B cell (primary cell): ENCODE results near the gene TUT1. TPM values are rescaled to one million over a fixed set of nuclear protein-coding genes. Genes with fewer than 3 reads are reported as not detected.

ENCODE experiments used
- ATAC-seq: fragments of 200-7000 bp; cut with Tn5 transposase; one replicate; pipeline ENCODE4 v1.10.0; 2021; ENCODE audit warnings: low read depth, mild to moderate bottlenecking, moderate number of reproducible peaks, moderate library complexity
- CTCF ChIA-PET: fragments of 350-600 bp; sonication (Branson Sonifier 250); formaldehyde crosslinking; loops from one replicate; lab custom pipeline; 2021; ENCODE audit warnings: antibody characterized with exemption, inconsistent platforms; lab: Charles Lee
- POLR2A ChIA-PET: fragments of 350-600 bp; sonication (Branson Sonifier 250); formaldehyde crosslinking; loops from one replicate; lab custom pipeline; 2021; ENCODE audit warnings: antibody characterized with exemption; lab: Charles Lee
- DNase-seq: peaks from one replicate; pipeline ENCODE4 v3.0.0; 2013
- H2AFZ ChIP-seq: 2 replicates; pipeline ENCODE4 v1.6.1; 2012; ENCODE audit warnings: mild to moderate bottlenecking, low read depth, low read length; ENCODE audit not compliant: insufficient read depth, poor library complexity, severe bottlenecking
- H3K27ac ChIP-seq, 2 donors: 1 replicate in 1 of 2; 2 replicates in 1 of 2; pipeline ENCODE4 v1.5.1; 2012 to 2013; ENCODE audit warnings: low read length in 2 of 2, mild to moderate bottlenecking in 2 of 2, moderate library complexity in 1 of 2
- H3K27me3 ChIP-seq, 4 experiments: fragments of 200-600 bp in 1 of 4; sonication (generic) in 1 of 4; replicated peaks in 1 of 4; 1 replicate in 2 of 4; 2 replicates in 2 of 4; pipeline versions ENCODE4 v1.6.1 to v1.7.0; 2013 to 2016; ENCODE audit warnings: low read length in 3 of 4, mild to moderate bottlenecking in 2 of 4, mixed read lengths in 1 of 4, moderate library complexity in 1 of 4; ENCODE audit not compliant: insufficient read depth in 4 of 4, control insufficient read depth in 3 of 4; ENCODE audit errors: control extremely low read depth in 1 of 4
- H3K36me3 ChIP-seq, 2 experiments: replicated peaks in 1 of 2; 1 replicate in 1 of 2; 2 replicates in 1 of 2; pipeline versions ENCODE4 v1.6.1 to v1.7.1; 2013; ENCODE audit warnings: low read length in 1 of 2; ENCODE audit not compliant: insufficient read depth in 2 of 2, control insufficient read depth in 1 of 2; ENCODE audit errors: control extremely low read depth in 1 of 2, extremely low read depth in 1 of 2
- H3K4me1 ChIP-seq, 2 donors: fragments of 200-600 bp in 1 of 2; sonication (generic) in 1 of 2; 1 replicate in 1 of 2; 2 replicates in 1 of 2; pipeline versions ENCODE4 v1.5.1 to v1.6.1; 2013 to 2017; ENCODE audit warnings: low read length in 2 of 2; ENCODE audit not compliant: control insufficient read depth in 2 of 2, insufficient read depth in 2 of 2
- H3K4me2 ChIP-seq: replicated peaks from 2 replicates; pipeline ENCODE3; 2012; ENCODE audit warnings: mild to moderate bottlenecking, low read depth, low read length; ENCODE audit not compliant: poor library complexity, severe bottlenecking
- H3K4me3 ChIP-seq, 5 experiments: fragments of 200-600 bp in 1 of 5; sonication (generic) in 1 of 5; 1 replicate in 3 of 5; 2 replicates in 2 of 5; pipeline versions ENCODE4 v1.5.1 to v1.7.0; 2011 to 2016; ENCODE audit warnings: low read length in 4 of 5, mild to moderate bottlenecking in 4 of 5, low read depth in 2 of 5, control low read depth in 1 of 5, moderate library complexity in 1 of 5; ENCODE audit not compliant: insufficient read depth in 1 of 5; ENCODE audit errors: control extremely low read depth in 1 of 5, extremely low read depth in 1 of 5
- H3K79me2 ChIP-seq: fragments of 200-600 bp; sonication (generic); one replicate; pipeline ENCODE4 v1.6.0; 2016; ENCODE audit warnings: low read length; ENCODE audit not compliant: control insufficient read depth, insufficient read depth
- H3K9ac ChIP-seq: fragments of 200-600 bp; sonication (generic); 2 replicates; pipeline ENCODE4 v1.6.1; 2017; ENCODE audit warnings: mild to moderate bottlenecking, low read length, moderate library complexity
- H3K9me3 ChIP-seq, 3 donors: one replicate each; pipeline versions ENCODE4 v1.6.1 to v1.7.1; 2013; ENCODE audit warnings: low read length in 2 of 3; ENCODE audit not compliant: control insufficient read depth in 2 of 3, insufficient read depth in 1 of 3; ENCODE audit errors: control extremely low read depth in 1 of 3
- H4K20me1 ChIP-seq: 2 replicates; pipeline ENCODE4 v1.6.0; 2012; ENCODE audit warnings: mild to moderate bottlenecking, low read length; ENCODE audit not compliant: insufficient read depth, control insufficient read depth, poor library complexity, severe bottlenecking
- H3K27ac Mint-ChIP-seq: one replicate; pipeline ENCODE4 v1.8.0; 2021; ENCODE audit warnings: mixed read lengths
- H3K27me3 Mint-ChIP-seq: one replicate; pipeline ENCODE4 v1.8.0; 2021; ENCODE audit warnings: mixed read lengths
- H3K4me1 Mint-ChIP-seq: one replicate; pipeline ENCODE4 v1.8.0; 2021; ENCODE audit warnings: mixed read lengths
- H3K4me3 Mint-ChIP-seq: one replicate; pipeline ENCODE4 v1.8.0; 2021; ENCODE audit warnings: mixed read lengths
- H3K9me3 Mint-ChIP-seq: one replicate; pipeline ENCODE4 v1.8.0; 2022; ENCODE audit warnings: mixed read lengths; ENCODE audit not compliant: insufficient read depth
- CTCF ChIP-seq: fragments of 200-600 bp; IDR thresholded peaks from one replicate; pipeline ENCODE4 v1.8.0; 2022; ENCODE audit warnings: antibody characterized with exemption, mild to moderate bottlenecking
- EZH2 ChIP-seq: IDR thresholded peaks from 2 replicates; pipeline ENCODE4 v1.6.1; 2012; ENCODE audit warnings: borderline replicate concordance, low read depth, mild to moderate bottlenecking, moderate library complexity, low read length; ENCODE audit not compliant: insufficient read depth, poor library complexity, severe bottlenecking
- WGBS: methylation state at CpG from one replicate; pipeline ENCODE4 v1.1.5; 2013; ENCODE audit warnings: missing lambda C conversion rate; ENCODE audit not compliant: insufficient coverage; 5-methylcytosine and 5-hydroxymethylcytosine counted together
- intact Hi-C: fragments of 100-400 bp; cut with micrococcal nuclease; formaldehyde crosslinking; loops from one replicate; pipeline ENCODE4 v1.10.0; 2022
- polyA plus RNA-seq: library from polyadenylated mRNA; depleted of rRNA; stranded (reverse); fragments of >200 nt; gene quantifications from 2 replicates; pipeline ENCODE4 v1.2.3, GENCODE V29; 2012
- total RNA-seq, 2 donors: library from RNA; stranded (reverse); fragments of 120-200 nt in 1 of 2; gene quantifications; 1 replicate in 1 of 2; 2 replicates in 1 of 2; pipeline versions ENCODE4 v1.2.3 to v1.2.4, GENCODE V29; 2013 to 2022

TUT1 gene
- total and polyA plus RNA-seq, 2 donors (not counting 1 experiment from before 2014, with no cell fraction given) = 31.1 to 47.7 TPM

- Histone ChIP-seq H3K9me3 (peaks cover 0 to 3% (median 0%) of the 10 kb centered on the region in 3 donors), H3K4me3 (peak overlapping the region; percentile 82 to 97 (median 86)), H3K27me3 (no peaks in the 10 kb centered on the region), H4K20me1 (peaks cover 7% of the 10 kb centered on the region), H3K4me1 (peaks cover 24 to 40% of the 10 kb centered on the region in 2 donors), H3K79me2 (peaks cover 21% of the 10 kb centered on the region), H3K9ac (peak overlapping the region; percentile 95), H3K27ac (peak overlapping the region; percentile 64 to 90), H3K36me3 (peaks cover 4 to 49% of the 10 kb centered on the region in 2 experiments), H3K4me2 (peak overlapping the region; percentile 94), H2AFZ (no peak overlapping the region)
- DNase-seq (no peak), ATAC-seq (no peak)
- no peaks in the 10 kb centered on the region for H3K9me3 Mint-ChIP-seq
- POLR2A ChIA-PET = interaction anchor here (0.6 to 2.3 kb wide), 7 partner anchors 8 to 256 kb away, joined by 3 to 63 read pairs (median 4); partner anchors contain the start of genes EEF1G and TUT1
- intact Hi-C loops = loop anchor here (1.0 kb wide), 1 partner anchor 9 kb away; the partner anchor contains the start of gene TUT1
- peaks cover 46% of the 10 kb centered on the region for H3K4me1 Mint-ChIP-seq
- 76% methylated on average over 2 of the region's 5 CpGs for WGBS
- H3K27ac Mint-ChIP-seq = peak overlapping the region; percentile 96
- CTCF ChIA-PET = interaction anchor here (1.0 to 2.4 kb wide), 5 partner anchors 8 to 120 kb away, joined by 3 to 47 read pairs (median 4); partner anchors contain the start of genes B3GAT3, TUT1 and UQCC3
- TF ChIP-seq CTCF (no peak), EZH2 (no peak)
- H3K27me3 Mint-ChIP-seq = no peaks in the 10 kb centered on the region
- H3K4me3 Mint-ChIP-seq = peak overlapping the region; percentile 97
Measured at GRCh38 chr11:62599901-62600300, 8.6 kb upstream of the TUT1 start.

GRCh38 chr11:62599069-62599696 is 7.9 kb upstream of the TUT1 start:
- Mint-ChIP-seq H3K9me3 (no peaks in the 10 kb centered on the region), H3K27me3 (no peaks in the 10 kb centered on the region), H3K4me1 (peaks cover 48% of the 10 kb centered on the region), H3K27ac (peak overlapping the region; percentile 96), H3K4me3 (peak overlapping the region; percentile 97)
- H3K27me3 ChIP-seq = no peaks in the 10 kb centered on the region
- peak overlapping the region; percentile 94 for H3K4me2 ChIP-seq
- ATAC-seq (peak; percentile 55), DNase-seq (peak; percentile 92)
- H3K36me3 ChIP-seq = peaks cover 4 to 52% of the 10 kb centered on the region in 2 experiments
- 0% methylated on average over 1 of the region's 7 CpGs for WGBS
- CTCF ChIA-PET = interaction anchor here (0.9 to 2.1 kb wide), 6 partner anchors 13 to 204 kb away, joined by 3 to 5 read pairs (median 3); partner anchors contain the start of genes B3GAT3, EML3 and UQCC3
- H3K27ac ChIP-seq = peak overlapping the region; percentile 64 to 90
- peak overlapping the region in 4 of 5 experiments; percentile 3 to 88 (median 84) for H3K4me3 ChIP-seq
- intact Hi-C loops = loop anchor here (1.0 kb wide), 1 partner anchor 8 kb away; the partner anchor contains the start of gene TUT1
- H3K79me2 ChIP-seq = peaks cover 21% of the 10 kb centered on the region
- peaks cover 24 to 40% of the 10 kb centered on the region in 2 donors for H3K4me1 ChIP-seq
- POLR2A ChIA-PET = interaction anchor here (0.6 to 1.7 kb wide), 9 partner anchors 8 to 257 kb away, joined by 3 to 10 read pairs (median 3); partner anchors contain the start of genes C11orf98, CSKMT and TUT1
- peaks cover 0 to 3% (median 0%) of the 10 kb centered on the region in 3 donors for H3K9me3 ChIP-seq
- peaks cover 7% of the 10 kb centered on the region for H4K20me1 ChIP-seq
- no peak overlapping the region for H2AFZ ChIP-seq
- peak overlapping the region; percentile 95 for H3K9ac ChIP-seq
- TF ChIP-seq EZH2 (no peak), CTCF (no peak)
